C4-2B (cell line): ENCODE results near the gene TEX28.

ENCODE experiments used
- H3K27ac ChIP-seq: fragments of 450-650 bp; 2 replicates; pipeline ENCODE4 v1.5.1; 2017
- ZFX ChIP-seq: fragments of 450-650 bp; IDR thresholded peaks from 2 replicates; pipeline ENCODE4 v1.6.1; 2017
- TF ChIP-seq, protein P1 (sequence below): fragments of 450-650 bp; conservative IDR thresholded peaks from 2 replicates; pipeline ENCODE4 v1.5.1; 2017; ENCODE audit warnings: mild to moderate bottlenecking

Gene TEX28

DNA sequence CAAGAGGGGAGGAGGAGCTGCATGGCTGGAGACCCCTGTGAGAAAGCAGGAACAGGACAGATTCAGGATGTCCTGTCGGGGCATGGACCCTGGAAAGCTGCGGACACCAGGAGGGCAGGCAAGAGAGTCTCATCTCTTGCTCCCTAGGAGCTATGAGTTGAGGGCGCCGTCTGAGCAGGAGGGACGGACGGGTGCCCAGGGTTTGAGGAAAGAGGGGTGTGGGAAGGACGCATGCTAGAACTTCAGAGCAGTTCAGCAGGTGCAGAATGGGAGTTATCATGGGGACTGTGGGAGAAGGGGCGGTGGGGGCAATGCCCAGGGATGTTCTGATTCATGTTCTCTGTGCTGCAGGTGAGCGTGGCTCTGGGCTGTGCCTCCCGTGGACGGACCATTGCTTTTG lies 25.5 kb upstream of the TEX28 start:
- H3K27ac ChIP-seq, result no peak overlapping the region
- TF ChIP-seq ZFX, result no peak
- TF ChIP-seq, protein P1, sequence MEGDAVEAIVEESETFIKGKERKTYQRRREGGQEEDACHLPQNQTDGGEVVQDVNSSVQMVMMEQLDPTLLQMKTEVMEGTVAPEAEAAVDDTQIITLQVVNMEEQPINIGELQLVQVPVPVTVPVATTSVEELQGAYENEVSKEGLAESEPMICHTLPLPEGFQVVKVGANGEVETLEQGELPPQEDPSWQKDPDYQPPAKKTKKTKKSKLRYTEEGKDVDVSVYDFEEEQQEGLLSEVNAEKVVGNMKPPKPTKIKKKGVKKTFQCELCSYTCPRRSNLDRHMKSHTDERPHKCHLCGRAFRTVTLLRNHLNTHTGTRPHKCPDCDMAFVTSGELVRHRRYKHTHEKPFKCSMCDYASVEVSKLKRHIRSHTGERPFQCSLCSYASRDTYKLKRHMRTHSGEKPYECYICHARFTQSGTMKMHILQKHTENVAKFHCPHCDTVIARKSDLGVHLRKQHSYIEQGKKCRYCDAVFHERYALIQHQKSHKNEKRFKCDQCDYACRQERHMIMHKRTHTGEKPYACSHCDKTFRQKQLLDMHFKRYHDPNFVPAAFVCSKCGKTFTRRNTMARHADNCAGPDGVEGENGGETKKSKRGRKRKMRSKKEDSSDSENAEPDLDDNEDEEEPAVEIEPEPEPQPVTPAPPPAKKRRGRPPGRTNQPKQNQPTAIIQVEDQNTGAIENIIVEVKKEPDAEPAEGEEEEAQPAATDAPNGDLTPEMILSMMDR, result no peak

DNA sequence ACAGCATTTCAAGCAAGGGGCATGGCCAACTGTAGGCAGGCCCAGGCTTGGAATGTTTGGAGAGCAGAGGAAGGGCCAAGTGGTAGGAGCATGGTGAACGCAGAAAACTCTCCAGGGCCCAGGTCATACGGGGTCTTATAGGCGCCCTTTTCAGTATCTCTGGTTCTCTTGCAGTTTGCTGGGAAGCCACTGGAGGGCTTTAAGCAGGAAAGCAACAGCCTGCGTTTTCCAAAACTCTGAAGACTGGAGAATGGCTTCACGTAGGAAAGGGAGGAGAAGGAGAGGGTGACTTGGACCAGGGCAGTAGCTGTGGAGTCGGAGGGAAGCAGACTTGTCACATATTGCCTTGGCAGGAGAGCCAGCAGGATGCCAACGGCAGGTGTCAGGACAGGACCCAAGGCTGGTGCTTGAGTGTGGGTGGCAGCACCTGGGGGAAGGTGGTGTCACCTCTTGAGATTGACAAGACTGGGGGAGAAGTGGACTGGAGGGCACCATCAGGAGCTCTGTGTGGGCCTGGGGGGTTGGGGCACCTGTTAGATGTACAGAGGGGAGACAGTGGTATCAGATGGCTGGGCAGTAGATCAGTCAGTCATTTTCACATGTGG lies 22.6 kb upstream of the TEX28 start:
- TF ChIP-seq ZFX, result no peak
- TF ChIP-seq, protein P1, result peak; percentile 46
- no peak overlapping the region for H3K27ac ChIP-seq

DNA sequence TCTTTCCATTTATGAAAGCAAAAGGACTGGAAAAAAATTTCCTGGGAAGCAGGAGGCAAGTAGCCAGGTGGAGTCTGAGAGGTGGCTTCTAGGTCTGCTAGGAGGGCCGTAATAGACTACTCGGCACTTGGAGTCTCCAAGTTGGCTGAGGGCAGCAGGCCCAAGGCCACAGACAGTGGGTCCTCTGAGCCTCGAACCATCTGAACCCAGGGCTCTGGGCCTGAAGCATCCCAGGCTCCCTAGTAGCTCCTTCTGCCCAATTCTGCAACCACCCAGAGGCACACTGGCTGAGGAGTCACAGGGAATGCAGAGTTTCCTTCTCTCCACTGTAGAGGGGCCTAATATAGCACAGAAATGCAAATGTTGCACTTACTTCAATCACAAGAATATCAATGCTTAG lies 20.5 kb upstream of the TEX28 start:
- no peak overlapping the region for H3K27ac ChIP-seq
- TF ChIP-seq ZFX, result no peak
- TF ChIP-seq, protein P1, result no peak

DNA sequence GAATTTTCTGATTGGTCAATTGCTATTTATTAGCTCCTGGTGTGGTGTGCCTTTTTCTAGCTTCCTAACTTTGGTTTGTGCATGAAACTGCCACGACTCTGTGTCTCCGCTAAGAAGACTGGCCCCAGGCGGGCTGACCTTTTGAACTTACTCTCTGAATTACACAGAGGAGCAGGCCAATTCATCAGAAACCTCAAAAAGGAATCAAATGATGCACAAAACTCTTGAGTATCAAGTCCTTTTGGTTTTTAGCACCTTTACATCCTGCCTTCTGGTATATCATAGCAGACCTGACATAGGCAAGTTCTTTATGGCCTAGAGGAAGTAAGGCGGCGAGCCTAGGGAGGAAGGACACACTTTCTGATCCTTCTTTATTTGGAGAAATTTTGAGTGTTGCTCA lies 18.2 kb upstream of the TEX28 start:
- no peak overlapping the region for H3K27ac ChIP-seq
- TF ChIP-seq ZFX, result no peak
- TF ChIP-seq, protein P1, result no peak

DNA sequence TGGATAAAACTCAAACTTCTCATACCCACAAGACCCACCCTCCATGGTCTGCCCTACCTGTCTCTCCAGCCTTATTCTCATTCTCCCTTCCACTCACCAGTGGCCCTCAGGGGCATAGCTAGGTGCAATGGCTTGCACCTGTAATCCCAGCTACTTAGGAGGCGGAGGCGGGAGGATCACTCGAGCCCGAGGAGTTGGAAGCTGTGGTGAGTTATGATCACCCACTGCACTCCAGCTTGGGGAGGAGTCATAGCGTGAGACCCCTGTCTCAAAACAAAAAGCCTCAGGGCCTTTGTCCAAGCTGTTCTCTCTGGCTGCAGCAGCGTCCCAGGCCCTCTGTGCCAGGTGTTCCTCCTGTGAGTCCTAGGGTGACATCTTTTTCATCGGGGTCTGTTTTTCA lies 17.2 kb upstream of the TEX28 start:
- TF ChIP-seq, protein P1, result no peak
- no peak for TF ChIP-seq ZFX

DNA sequence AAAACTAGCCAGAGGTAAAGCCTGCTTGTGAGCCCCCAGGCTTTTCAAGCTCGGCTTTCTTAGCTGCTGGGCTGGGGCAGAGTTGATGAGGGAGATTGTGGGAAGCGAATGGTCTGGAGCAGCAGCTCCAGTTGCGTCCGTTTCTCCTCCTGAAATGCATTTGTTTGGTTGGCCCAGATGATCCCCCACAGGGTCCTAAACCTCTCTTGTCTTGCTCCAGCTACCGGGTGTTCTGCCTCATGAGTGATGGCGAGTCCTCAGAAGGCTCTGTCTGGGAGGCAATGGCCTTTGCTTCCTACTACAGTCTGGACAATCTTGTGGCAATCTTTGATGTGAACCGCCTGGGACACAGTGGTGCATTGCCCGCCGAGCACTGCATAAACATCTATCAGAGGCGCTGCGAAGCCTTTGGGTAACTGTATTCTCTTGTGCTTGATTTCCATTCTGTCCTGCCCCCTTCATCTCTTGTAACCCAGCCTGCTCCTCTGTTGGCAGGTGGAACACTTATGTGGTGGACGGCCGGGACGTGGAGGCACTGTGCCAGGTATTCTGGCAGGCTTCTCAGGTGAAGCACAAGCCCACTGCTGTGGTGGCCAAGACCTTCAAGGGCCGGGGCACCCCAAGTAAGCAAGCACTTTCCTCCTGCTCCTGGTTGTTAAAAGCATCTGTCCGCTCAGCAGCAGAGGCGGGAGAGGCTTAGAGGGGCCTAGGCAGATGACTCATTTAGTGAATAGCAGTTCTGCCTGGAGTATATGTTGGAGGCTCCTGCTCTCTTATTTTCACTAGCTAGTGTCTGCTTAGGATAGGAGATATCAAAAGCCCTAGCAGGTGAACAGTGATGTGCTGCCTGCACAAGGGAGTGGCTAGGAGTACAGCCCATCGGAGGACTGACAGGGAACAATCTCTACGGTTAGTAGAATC lies 16.0 kb upstream of the TEX28 start:
- TF ChIP-seq ZFX, result no peak
- TF ChIP-seq, protein P1, result no peak
- H3K27ac ChIP-seq, result no peak overlapping the region

More for the DNA sequence above, 17.2 kb upstream of the TEX28 start:
- H3K27ac ChIP-seq, result no peak overlapping the region
